HFFc6 (cell line): ENCODE results near the gene CCL3. TPM values are rescaled to one million over a fixed set of nuclear protein-coding genes. Genes with fewer than 3 reads are reported as not detected.

Experiments used
- DNase-seq: peaks from one replicate; pipeline ENCODE4 v3.0.0-alpha.2; 2018
- H3K27ac Mint-ChIP-seq: 2 replicates; pipeline ENCODE4 v1.8.0; 2020; ENCODE audit warnings: mild to moderate bottlenecking, mixed read lengths
- H3K27me3 Mint-ChIP-seq: 2 replicates; pipeline ENCODE4 v1.8.0; 2021; ENCODE audit warnings: mild to moderate bottlenecking, moderate library complexity, mixed read lengths; ENCODE audit not compliant: insufficient read depth
- H3K36me3 Mint-ChIP-seq: 2 replicates; pipeline ENCODE4 v1.8.0; 2021; ENCODE audit warnings: low read depth, mixed read lengths
- H3K4me1 Mint-ChIP-seq: 2 replicates; pipeline ENCODE4 v1.8.0; 2020; ENCODE audit warnings: low read depth, mixed read lengths
- H3K4me3 Mint-ChIP-seq: 2 replicates; pipeline ENCODE4 v1.8.0; 2020; ENCODE audit warnings: mild to moderate bottlenecking, moderate library complexity, mixed read lengths
- H3K9me3 Mint-ChIP-seq: 2 replicates; pipeline ENCODE4 v1.8.0; 2020; ENCODE audit warnings: mild to moderate bottlenecking, mixed read lengths
- total RNA-seq, 6 experiments: library from RNA; stranded (reverse); fragmentation: NEBNext Ultra II Directional; extraction: Animal tissue kit (Norgen Biotek cat#: 25700); gene quantifications; 2 replicates in 1 of 6; 3 replicates in 5 of 6; pipeline ENCODE4 v1.2.3, GENCODE V29; 2021
- TF ChIP-seq, protein P1 (sequence below): fragments of 200-600 bp; sonication (generic); IDR thresholded peaks from 2 replicates; pipeline ENCODE4 v1.5.0; 2021; ENCODE audit warnings: antibody characterized with exemption, mild to moderate bottlenecking

CCL3 gene
- total RNA-seq, 6 experiments from 2014 or later, result not detected

GRCh38 chr17:36071751-36072150 lies 18.2 kb downstream of the CCL3 start:
- H3K4me1 Mint-ChIP-seq, result no peaks in the 10 kb centered on the region
- 0 out of 2 replicates have a peak, but pooled peaks cover 8% of the 10 kb centered on the region for H3K9me3 Mint-ChIP-seq
- TF ChIP-seq, protein P1, sequence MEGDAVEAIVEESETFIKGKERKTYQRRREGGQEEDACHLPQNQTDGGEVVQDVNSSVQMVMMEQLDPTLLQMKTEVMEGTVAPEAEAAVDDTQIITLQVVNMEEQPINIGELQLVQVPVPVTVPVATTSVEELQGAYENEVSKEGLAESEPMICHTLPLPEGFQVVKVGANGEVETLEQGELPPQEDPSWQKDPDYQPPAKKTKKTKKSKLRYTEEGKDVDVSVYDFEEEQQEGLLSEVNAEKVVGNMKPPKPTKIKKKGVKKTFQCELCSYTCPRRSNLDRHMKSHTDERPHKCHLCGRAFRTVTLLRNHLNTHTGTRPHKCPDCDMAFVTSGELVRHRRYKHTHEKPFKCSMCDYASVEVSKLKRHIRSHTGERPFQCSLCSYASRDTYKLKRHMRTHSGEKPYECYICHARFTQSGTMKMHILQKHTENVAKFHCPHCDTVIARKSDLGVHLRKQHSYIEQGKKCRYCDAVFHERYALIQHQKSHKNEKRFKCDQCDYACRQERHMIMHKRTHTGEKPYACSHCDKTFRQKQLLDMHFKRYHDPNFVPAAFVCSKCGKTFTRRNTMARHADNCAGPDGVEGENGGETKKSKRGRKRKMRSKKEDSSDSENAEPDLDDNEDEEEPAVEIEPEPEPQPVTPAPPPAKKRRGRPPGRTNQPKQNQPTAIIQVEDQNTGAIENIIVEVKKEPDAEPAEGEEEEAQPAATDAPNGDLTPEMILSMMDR, result no peak
- DNase-seq, result no peak
- H3K4me3 Mint-ChIP-seq, result no peak overlapping the region
- H3K27me3 Mint-ChIP-seq, result no peaks in the 10 kb centered on the region; the same call in 1 of the 2 replicates
- no peaks in the 10 kb centered on the region for H3K36me3 Mint-ChIP-seq
- no peak overlapping the region for H3K27ac Mint-ChIP-seq

DNA sequence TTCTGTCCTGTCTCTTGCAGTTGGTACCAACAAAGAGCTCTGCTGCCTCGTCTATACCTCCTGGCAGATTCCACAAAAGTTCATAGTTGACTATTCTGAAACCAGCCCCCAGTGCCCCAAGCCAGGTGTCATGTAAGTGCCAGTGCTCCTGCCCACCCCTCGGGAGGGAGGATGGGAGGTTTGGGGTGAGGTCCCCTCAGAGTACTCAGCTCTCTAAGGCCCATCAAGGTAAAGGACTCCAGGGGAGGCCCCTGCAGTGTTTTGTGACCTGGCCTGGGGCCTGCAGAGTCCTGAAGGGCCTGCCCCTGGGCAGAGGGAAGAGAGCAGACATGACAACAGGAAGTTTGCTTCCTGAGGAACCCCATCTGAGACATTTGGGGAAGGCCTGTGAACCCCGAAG lies 19.5 kb downstream of the CCL3 start:
- Mint-ChIP-seq H3K36me3 (no peaks in the 10 kb centered on the region), H3K27me3 (no peaks in the 10 kb centered on the region; the same call in 1 of the 2 replicates), H3K4me3 (no peak overlapping the region), H3K27ac (no peak overlapping the region), H3K4me1 (no peaks in the 10 kb centered on the region), H3K9me3 (peaks cover 12% of the 10 kb centered on the region)
- TF ChIP-seq, protein P1, result no peak
- no peak for DNase-seq

DNA sequence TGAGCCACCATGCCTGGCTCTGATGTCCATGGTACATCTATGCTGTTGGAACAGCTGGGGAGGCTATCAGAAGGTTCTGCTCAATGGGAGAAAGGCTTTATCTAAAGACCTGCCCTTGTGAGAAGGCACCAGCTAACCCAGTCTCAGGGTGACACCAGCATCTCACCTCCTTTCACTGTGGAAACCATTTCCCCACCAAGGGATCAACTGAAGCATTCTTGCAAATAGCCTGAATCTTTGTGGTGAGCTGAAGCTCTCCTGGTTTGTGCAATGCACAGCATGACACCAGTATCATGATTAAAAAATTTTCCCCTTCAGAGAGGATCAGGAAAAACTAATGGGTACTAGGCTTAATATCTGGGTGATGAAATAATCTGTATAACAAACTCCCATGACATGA lies 20.8 kb downstream of the CCL3 start:
- Mint-ChIP-seq H3K4me3 (no peak overlapping the region), H3K9me3 (peaks cover 13% of the 10 kb centered on the region), H3K27ac (no peak overlapping the region), H3K27me3 (no peaks in the 10 kb centered on the region; the same call in 1 of the 2 replicates), H3K4me1 (no peaks in the 10 kb centered on the region), H3K36me3 (no peaks in the 10 kb centered on the region)
- TF ChIP-seq, protein P1, result no peak
- DNase-seq, result no peak

- DNase-seq, result no peak
- H3K36me3 Mint-ChIP-seq, result no peaks in the 10 kb centered on the region
- H3K27me3 Mint-ChIP-seq, result no peaks in the 10 kb centered on the region; the same call in 1 of the 2 replicates
- H3K9me3 Mint-ChIP-seq, result peaks cover 14% of the 10 kb centered on the region
- H3K4me3 Mint-ChIP-seq, result no peak overlapping the region
- no peak overlapping the region for H3K27ac Mint-ChIP-seq
- TF ChIP-seq, protein P1, result no peak
- no peaks in the 10 kb centered on the region for H3K4me1 Mint-ChIP-seq
Measured at GRCh38 chr17:36068524-36068923, 21.4 kb downstream of the CCL3 start.

DNA sequence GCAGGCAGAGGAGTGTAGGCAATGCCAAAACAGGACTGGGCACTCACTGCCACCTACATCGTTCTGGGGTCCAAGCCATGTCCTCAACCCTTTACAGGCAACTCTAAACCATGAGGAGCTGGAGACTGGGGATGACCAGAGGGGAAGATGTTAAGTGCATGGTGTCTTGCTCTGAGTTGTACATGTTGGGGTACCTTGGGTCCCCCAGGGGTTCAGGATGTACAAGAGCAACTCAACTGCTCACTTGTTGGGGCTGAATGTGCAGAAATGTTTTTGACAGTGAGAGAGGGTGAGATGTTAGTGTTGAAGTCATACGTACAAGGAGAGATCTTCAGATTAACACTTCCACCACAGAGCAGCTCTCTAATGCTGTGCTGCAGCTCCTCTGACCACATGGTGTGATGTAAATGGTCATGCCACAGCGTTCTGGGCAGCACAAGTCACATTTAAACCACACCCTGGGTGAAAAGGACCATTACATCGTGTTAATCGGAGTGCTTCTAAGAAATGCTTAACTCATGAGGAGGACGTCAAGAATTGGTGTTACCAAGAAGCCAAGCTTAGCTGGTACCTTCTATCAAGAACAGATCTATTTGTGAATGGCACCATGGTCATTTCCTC lies 23.5 kb downstream of the CCL3 start:
- TF ChIP-seq, protein P1, result no peak
- no peak overlapping the region for H3K4me3 Mint-ChIP-seq

More for the DNA sequence above, 23.5 kb downstream of the CCL3 start:
- DNase-seq, result no peak
- H3K27ac Mint-ChIP-seq, result no peak overlapping the region
- no peaks in the 10 kb centered on the region; the same call in 1 of the 2 replicates for H3K27me3 Mint-ChIP-seq
- no peaks in the 10 kb centered on the region for H3K36me3 Mint-ChIP-seq
- H3K9me3 Mint-ChIP-seq, result peaks cover 23% of the 10 kb centered on the region
- no peaks in the 10 kb centered on the region for H3K4me1 Mint-ChIP-seq
